HG03045 (cell line): Measurements from ENCODE around the gene CCDC149.
"Not testable (repeated sequence)": the region's sequence is repeated elsewhere in the genome, so short reads cannot be mapped to it uniquely, and the experiment has no call there.

Experiments used
- ATAC-seq: cut with Tn5 transposase; IDR thresholded peaks from one replicate; pipeline ENCODE4 v1.9.1; 2021; ENCODE audit warnings: mild to moderate bottlenecking, moderate library complexity; ENCODE audit not compliant: unreplicated experiment

The CCDC149 gene

GRCh38 chr4:24917076-24917856 is 4.4 kb upstream of the CCDC149 start:
- no peak for ATAC-seq

GRCh38 chr4:24915121-24915922 is 2.5 kb upstream of the CCDC149 start:
- ATAC-seq, result no peak

- no peak for ATAC-seq
Measured at GRCh38 chr4:24914460-24914859, 1.6 kb upstream of the CCDC149 start.

- ATAC-seq, result no peak
Measured at GRCh38 chr4:24913119-24913485, 260 bp upstream of the CCDC149 start.

- ATAC-seq, result no peak
Measured at GRCh38 chr4:24910499-24910898, 2.3 kb downstream of the CCDC149 start.

- not testable (repeated sequence) for ATAC-seq
Measured at GRCh38 chr4:24909606-24910005, 3.2 kb downstream of the CCDC149 start.

GRCh38 chr4:24897639-24898038 is 15.2 kb downstream of the CCDC149 start:
- ATAC-seq, result no peak

- no peak for ATAC-seq
Measured at GRCh38 chr4:24896977-24897376, 15.9 kb downstream of the CCDC149 start.

- ATAC-seq, result no peak
Measured at GRCh38 chr4:24896056-24896455, 16.8 kb downstream of the CCDC149 start.

GRCh38 chr4:24895461-24895860 is 17.4 kb downstream of the CCDC149 start:
- no peak for ATAC-seq

- ATAC-seq, result no peak
Measured at GRCh38 chr4:24894846-24895245, 18.0 kb downstream of the CCDC149 start.

- no peak for ATAC-seq
Measured at GRCh38 chr4:24894243-24894642, 18.6 kb downstream of the CCDC149 start.

- ATAC-seq, result no peak
Measured at GRCh38 chr4:24892778-24893177, 20.1 kb downstream of the CCDC149 start.

- ATAC-seq, result no peak
Measured at GRCh38 chr4:24892278-24892677, 20.6 kb downstream of the CCDC149 start.

GRCh38 chr4:24890561-24891126 is 22.2 kb downstream of the CCDC149 start:
- no peak for ATAC-seq

- no peak for ATAC-seq
Measured at GRCh38 chr4:24889991-24890390, 22.9 kb downstream of the CCDC149 start.

- ATAC-seq, result no peak
Measured at GRCh38 chr4:24888475-24889344, 24.1 kb downstream of the CCDC149 start.

- no peak for ATAC-seq
Measured at GRCh38 chr4:24887881-24888430, 24.9 kb downstream of the CCDC149 start.

- no peak for ATAC-seq
Measured at GRCh38 chr4:24886596-24886995, 26.2 kb downstream of the CCDC149 start.

GRCh38 chr4:24885342-24885741 is 27.5 kb downstream of the CCDC149 start:
- no peak for ATAC-seq

GRCh38 chr4:24884902-24885301 is 27.9 kb downstream of the CCDC149 start:
- ATAC-seq, result no peak
